ENCODE data around the gene SERPINA12. TPM values are rescaled to one million over a fixed set of nuclear protein-coding genes. Genes with fewer than 3 reads are reported as not detected.

SERPINA12 gene
- total RNA-seq, 2 donors from 2014 or later, result not detected

- DNase-seq (ENCODE audit: low spot score in 2 of 2) (no peak), ATAC-seq (no peak)
- no peaks in the 10 kb centered on the region for H3K36me3 Mint-ChIP-seq
- peaks cover 0 to 8% of the 10 kb centered on the region in 2 donors for H3K9me3 Mint-ChIP-seq
- no peak overlapping the region for H3K27ac Mint-ChIP-seq
Measured at GRCh38 chr14:94441531-94442205, 67.6 kb downstream of the SERPINA12 start.

GRCh38 chr14:94441130-94441529 is 68.1 kb downstream of the SERPINA12 start:
- Mint-ChIP-seq H3K9me3 (peaks cover 0 to 8% of the 10 kb centered on the region in 2 donors), H3K27ac (no peak overlapping the region), H3K36me3 (no peaks in the 10 kb centered on the region)
- no peak for DNase-seq (ENCODE audit: low spot score in 2 of 2)
- no peak for ATAC-seq

- Mint-ChIP-seq H3K9me3 (peaks cover 0 to 8% of the 10 kb centered on the region in 2 donors), H3K36me3 (no peaks in the 10 kb centered on the region), H3K27ac (no peak overlapping the region)
- no peak for DNase-seq (ENCODE audit: low spot score in 2 of 2)
- no peak for ATAC-seq
Measured at GRCh38 chr14:94439453-94440057, 69.7 kb downstream of the SERPINA12 start.

Other genes starting within 250 kb of the SERPINA12 start
- gene SERPINA10, start 216.2 kb downstream of the SERPINA12 start, total RNA-seq, result not detected
- not detected for gene SERPINA6, start 186.1 kb downstream of the SERPINA12 start, total RNA-seq
- not detected for gene SERPINA2, start 142.8 kb downstream of the SERPINA12 start, total RNA-seq
- gene SERPINA1, start 120.9 kb downstream of the SERPINA12 start, total RNA-seq, result 10 to 100 TPM in 1 of 2 donors, 1 to 10 TPM in 1; 1.5 to 29.9 TPM
- gene SERPINA11, start 56.7 kb downstream of the SERPINA12 start, total RNA-seq, result not detected
- not detected for gene SERPINA9, start 33.3 kb downstream of the SERPINA12 start, total RNA-seq
- not detected for gene SERPINA4, start 52.0 kb upstream of the SERPINA12 start, total RNA-seq
- gene SERPINA5, start 72.0 kb upstream of the SERPINA12 start, total RNA-seq, result not detected
- gene SERPINA3, start 102.9 kb upstream of the SERPINA12 start, total RNA-seq, result not detected